Thoracic aorta (tissue), 2 donors: Measurements from ENCODE around the gene IL4I1. TPM values are rescaled to one million over a fixed set of nuclear protein-coding genes. Genes with fewer than 3 reads are reported as not detected.

Experiments
- ATAC-seq: fragments of 150-250 bp; one replicate; pipeline ENCODE4 v1.8.0; 2017; ENCODE audit warnings: low read depth; ENCODE audit not compliant: insufficient number of reproducible peaks, low FRiP score
- DNase-seq: peaks from one replicate; pipeline ENCODE4 v3.0.0-alpha.2; 2020; ENCODE audit warnings: low spot score
- H3K27ac ChIP-seq, 2 donors: fragments of 200-600 bp; sonication (generic); 1 replicate in 1 of 2; 2 replicates in 1 of 2; pipeline ENCODE4 v1.5.1; 2016; ENCODE audit warnings: mild to moderate bottlenecking in 2 of 2, moderate library complexity in 2 of 2
- H3K27me3 ChIP-seq: fragments of 200-600 bp; sonication (generic); replicated peaks from 2 replicates; pipeline ENCODE4 v1.6.0; 2016; ENCODE audit warnings: mild to moderate bottlenecking; ENCODE audit not compliant: insufficient read depth
- H3K36me3 ChIP-seq: fragments of 200-600 bp; sonication (generic); one replicate; pipeline ENCODE4 v1.5.1; 2016
- H3K4me1 ChIP-seq, 2 donors: fragments of 200-600 bp; sonication (generic); 1 replicate in 1 of 2; 2 replicates in 1 of 2; pipeline versions ENCODE4 v1.5.1 to v1.6.0; 2016; ENCODE audit warnings: low read depth in 2 of 2, mild to moderate bottlenecking in 1 of 2; ENCODE audit not compliant: control insufficient read depth in 1 of 2
- H3K4me3 ChIP-seq: fragments of 200-600 bp; sonication (generic); 2 replicates; pipeline ENCODE4 v1.5.1; 2016; ENCODE audit warnings: mild to moderate bottlenecking
- H3K9me3 ChIP-seq: fragments of 200-600 bp; sonication (generic); 2 replicates; pipeline ENCODE4 v1.5.1; 2016
- CTCF ChIP-seq: fragments of 200-600 bp; sonication (generic); IDR thresholded peaks from one replicate; pipeline ENCODE4 v1.5.1; 2019; ENCODE audit warnings: antibody characterized with exemption
- total RNA-seq, 2 donors: library from RNA; depleted of rRNA; stranded (reverse); fragments of >200 nt; gene quantifications; one replicate each; pipeline versions ENCODE4 v1.1.0 to v1.2.3, GENCODE V29; 2016

Gene IL4I1
- total RNA-seq, 2 donors from 2014 or later: 1.5 to 2.2 TPM

GRCh38 chr19:49932041-49932451, 35.4 kb upstream of the IL4I1 start:
- ATAC-seq (no peak), DNase-seq (no peak)
- peaks cover 5% of the 10 kb centered on the region for H3K36me3 ChIP-seq
- TF ChIP-seq CTCF: no peak
- no peak overlapping the region for H3K4me3 ChIP-seq
- no peak overlapping the region for H3K27ac ChIP-seq
- H3K4me1 ChIP-seq: peaks cover 9 to 21% of the 10 kb centered on the region in 2 donors
- H3K27me3 ChIP-seq: no peaks in the 10 kb centered on the region
- H3K9me3 ChIP-seq: no peaks in the 10 kb centered on the region

- Histone ChIP-seq H3K9me3 (no peaks in the 10 kb centered on the region), H3K4me1 (peaks cover 10 to 25% of the 10 kb centered on the region in 2 donors), H3K27ac (no peak overlapping the region), H3K36me3 (peaks cover 6% of the 10 kb centered on the region), H3K4me3 (no peak overlapping the region), H3K27me3 (no peaks in the 10 kb centered on the region)
- DNase-seq (no peak), ATAC-seq (no peak)
- TF ChIP-seq CTCF: no peak
Measured at GRCh38 chr19:49931293-49932040, 34.8 kb upstream of the IL4I1 start.

GRCh38 chr19:49930483-49931011, 33.9 kb upstream of the IL4I1 start:
- DNase-seq (no peak), ATAC-seq (no peak)
- Histone ChIP-seq H3K4me1 (peaks cover 10 to 25% of the 10 kb centered on the region in 2 donors), H3K9me3 (no peaks in the 10 kb centered on the region), H3K27ac (peak overlapping the region; percentile 82 to 91), H3K36me3 (peaks cover 7% of the 10 kb centered on the region), H3K4me3 (peak overlapping the region; percentile 95), H3K27me3 (no peaks in the 10 kb centered on the region)
- no peak for TF ChIP-seq CTCF

GRCh38 chr19:49929611-49930482, 33.2 kb upstream of the IL4I1 start:
- peak; percentile 88 for ATAC-seq
- H3K27ac ChIP-seq: peak overlapping the region; percentile 82 to 91
- H3K9me3 ChIP-seq: no peaks in the 10 kb centered on the region
- no peak for TF ChIP-seq CTCF
- peak; percentile 84 for DNase-seq
- H3K4me1 ChIP-seq: peaks cover 10 to 25% of the 10 kb centered on the region in 2 donors
- H3K4me3 ChIP-seq: peak overlapping the region; percentile 95
- no peaks in the 10 kb centered on the region for H3K27me3 ChIP-seq
- peaks cover 9% of the 10 kb centered on the region for H3K36me3 ChIP-seq

GRCh38 chr19:49929121-49929610, 32.5 kb upstream of the IL4I1 start, which contains the start of the genes ATF5 and NUP62:
ATF5 (plus strand) TSS chr19:49929205; CDS start chr19:49930851, 1,646 bp downstream.
NUP62 (minus strand) TSS chr19:49929504; CDS start chr19:49909807, 19,697 bp downstream.
- Histone ChIP-seq H3K4me1 (peaks cover 10 to 25% of the 10 kb centered on the region in 2 donors), H3K9me3 (no peaks in the 10 kb centered on the region), H3K27ac (peak within 1 kb of the TSS; percentile 82 to 91), H3K36me3 (peaks cover 9% of the 10 kb centered on the region), H3K27me3 (no peaks in the 10 kb centered on the region), H3K4me3 (peak within 1 kb of the TSS; percentile 95)
- DNase-seq: peak; percentile 60
- TF ChIP-seq CTCF: no peak
- ATAC-seq: peak; percentile 54
